ENCODE results near the gene ZNF81. TPM values are rescaled to one million over a fixed set of nuclear protein-coding genes. Genes with fewer than 3 reads are reported as not detected.
"Not testable (repeated sequence)": the region's sequence is repeated elsewhere in the genome, so short reads cannot be mapped to it uniquely, and the experiment has no call there.

Gene ZNF81
- total and polyA plus RNA-seq, 4 donors: 5.6 to 13.1 (median 8.4) TPM

GRCh38 chrX:47940448-47940847 is 103.7 kb downstream of the ZNF81 start:
- H3K4me1 ChIP-seq (ENCODE audit: control insufficient read depth, insufficient read depth, low read length): no peaks in the 10 kb centered on the region
- H3K27ac ChIP-seq (ENCODE audit: low read depth, low read length): no peak overlapping the region
- WGBS (ENCODE audit: insufficient coverage): no CpG with 5 or more reads among the region's 4 CpGs
- H3K36me3 ChIP-seq (ENCODE audit: control insufficient read depth, insufficient read depth, low read length): no peaks in the 10 kb centered on the region
- DNase-seq (ENCODE audit: low read depth in 4 of 6, low spot score in 6 of 6): no peak
- H3K9me3 ChIP-seq (ENCODE audit: control insufficient read depth, insufficient read depth, low read length): no peaks in the 10 kb centered on the region
- H3K4me3 ChIP-seq (ENCODE audit: low read depth, low read length): no peak overlapping the region
- H3K27me3 ChIP-seq (ENCODE audit: control insufficient read depth, insufficient read depth, low read length): no peaks in the 10 kb centered on the region

- Histone ChIP-seq H3K36me3 (ENCODE audit: control insufficient read depth, insufficient read depth, low read length) (no peaks in the 10 kb centered on the region), H3K27ac (ENCODE audit: low read depth, low read length) (no peak overlapping the region), H3K9me3 (ENCODE audit: control insufficient read depth, insufficient read depth, low read length) (no peaks in the 10 kb centered on the region), H3K4me3 (ENCODE audit: low read depth, low read length) (no peak overlapping the region), H3K27me3 (ENCODE audit: control insufficient read depth, insufficient read depth, low read length) (no peaks in the 10 kb centered on the region), H3K4me1 (ENCODE audit: control insufficient read depth, insufficient read depth, low read length) (no peaks in the 10 kb centered on the region)
- no peak for DNase-seq (ENCODE audit: low read depth in 4 of 6, low spot score in 6 of 6)
- WGBS (ENCODE audit: insufficient coverage): 82% methylated on average over 2 of the region's 4 CpGs
These were observed 104.7 kb downstream of the ZNF81 start for GRCh38 chrX:47941423-47941822.

- not testable (repeated sequence) for H3K27ac ChIP-seq (ENCODE audit: low read depth, low read length); H3K4me3 ChIP-seq (ENCODE audit: low read depth, low read length); DNase-seq (ENCODE audit: low read depth in 4 of 6, low spot score in 6 of 6); H3K36me3 ChIP-seq (ENCODE audit: control insufficient read depth, insufficient read depth, low read length); H3K4me1 ChIP-seq (ENCODE audit: control insufficient read depth, insufficient read depth, low read length); H3K27me3 ChIP-seq (ENCODE audit: control insufficient read depth, insufficient read depth, low read length); H3K9me3 ChIP-seq (ENCODE audit: control insufficient read depth, insufficient read depth, low read length)
- 52% methylated on average over 3 of the region's 7 CpGs for WGBS (ENCODE audit: insufficient coverage)
These were observed 118.6 kb downstream of the ZNF81 start for GRCh38 chrX:47955295-47955694.

DNA sequence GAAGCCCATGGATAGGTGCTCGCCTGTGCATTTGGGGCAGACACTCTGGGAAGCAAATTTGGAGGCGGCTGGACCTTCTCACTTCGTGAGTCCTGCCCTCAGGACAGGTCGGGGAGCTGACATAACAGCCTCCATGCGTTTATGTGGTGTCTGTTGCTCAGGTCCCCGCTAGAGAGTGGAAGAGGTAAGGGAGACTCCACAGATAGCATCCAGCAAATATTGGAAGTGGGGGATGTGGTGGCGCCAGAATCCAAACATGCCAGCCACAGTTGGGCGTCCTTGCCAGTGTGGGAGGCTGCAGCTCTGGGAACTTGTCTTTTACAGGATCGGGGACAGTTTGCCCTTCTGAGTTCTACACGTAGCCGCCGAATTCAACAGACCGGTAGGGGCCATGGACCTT is 119.3 kb downstream of the ZNF81 start:
- H3K4me1 ChIP-seq (ENCODE audit: control insufficient read depth, insufficient read depth, low read length): no peaks in the 10 kb centered on the region
- DNase-seq (ENCODE audit: low read depth in 4 of 6, low spot score in 6 of 6): no peak
- no peaks in the 10 kb centered on the region for H3K36me3 ChIP-seq (ENCODE audit: control insufficient read depth, insufficient read depth, low read length)
- no peak overlapping the region for H3K4me3 ChIP-seq (ENCODE audit: low read depth, low read length)
- peaks cover 6% of the 10 kb centered on the region for H3K9me3 ChIP-seq (ENCODE audit: control insufficient read depth, insufficient read depth, low read length)
- H3K27ac ChIP-seq (ENCODE audit: low read depth, low read length): no peak overlapping the region
- WGBS (ENCODE audit: insufficient coverage): 74% methylated on average over 13 of the region's 13 CpGs
- no peaks in the 10 kb centered on the region for H3K27me3 ChIP-seq (ENCODE audit: control insufficient read depth, insufficient read depth, low read length)

GRCh38 chrX:47958206-47958605 is 121.5 kb downstream of the ZNF81 start:
- H3K27ac ChIP-seq (ENCODE audit: low read depth, low read length); H3K4me1 ChIP-seq (ENCODE audit: control insufficient read depth, insufficient read depth, low read length); H3K9me3 ChIP-seq (ENCODE audit: control insufficient read depth, insufficient read depth, low read length); DNase-seq (ENCODE audit: low read depth in 4 of 6, low spot score in 6 of 6); H3K4me3 ChIP-seq (ENCODE audit: low read depth, low read length); H3K27me3 ChIP-seq (ENCODE audit: control insufficient read depth, insufficient read depth, low read length); H3K36me3 ChIP-seq (ENCODE audit: control insufficient read depth, insufficient read depth, low read length): not testable (repeated sequence)
- 80% methylated on average over 1 of the region's 4 CpGs for WGBS (ENCODE audit: insufficient coverage)

- Histone ChIP-seq H3K36me3 (ENCODE audit: control insufficient read depth, insufficient read depth, low read length) (no peaks in the 10 kb centered on the region), H3K4me3 (ENCODE audit: low read depth, low read length) (no peak overlapping the region), H3K27ac (ENCODE audit: low read depth, low read length) (no peak overlapping the region), H3K27me3 (ENCODE audit: control insufficient read depth, insufficient read depth, low read length) (no peaks in the 10 kb centered on the region), H3K4me1 (ENCODE audit: control insufficient read depth, insufficient read depth, low read length) (no peaks in the 10 kb centered on the region), H3K9me3 (ENCODE audit: control insufficient read depth, insufficient read depth, low read length) (no peaks in the 10 kb centered on the region)
- no peak for DNase-seq (ENCODE audit: low read depth in 4 of 6, low spot score in 6 of 6)
- 55% methylated on average over 2 of the region's 4 CpGs for WGBS (ENCODE audit: insufficient coverage)
These were observed 122.2 kb downstream of the ZNF81 start for GRCh38 chrX:47958761-47959342.

- WGBS (ENCODE audit: insufficient coverage): 50% methylated on average over 2 of the region's 2 CpGs
- Histone ChIP-seq H3K36me3 (ENCODE audit: control insufficient read depth, insufficient read depth, low read length) (no peaks in the 10 kb centered on the region), H3K27ac (ENCODE audit: low read depth, low read length) (no peak overlapping the region), H3K27me3 (ENCODE audit: control insufficient read depth, insufficient read depth, low read length) (no peaks in the 10 kb centered on the region), H3K9me3 (ENCODE audit: control insufficient read depth, insufficient read depth, low read length) (peaks cover under 1% of the 10 kb centered on the region), H3K4me1 (ENCODE audit: control insufficient read depth, insufficient read depth, low read length) (no peaks in the 10 kb centered on the region), H3K4me3 (ENCODE audit: low read depth, low read length) (no peak overlapping the region)
- DNase-seq (ENCODE audit: low read depth in 4 of 6, low spot score in 6 of 6): no peak
These were observed 123.7 kb downstream of the ZNF81 start for GRCh38 chrX:47960406-47960805.

- 44% methylated on average over 5 of the region's 6 CpGs for WGBS (ENCODE audit: insufficient coverage)
- not testable (repeated sequence) for DNase-seq (ENCODE audit: low read depth in 4 of 6, low spot score in 6 of 6); H3K9me3 ChIP-seq (ENCODE audit: control insufficient read depth, insufficient read depth, low read length); H3K36me3 ChIP-seq (ENCODE audit: control insufficient read depth, insufficient read depth, low read length); H3K4me1 ChIP-seq (ENCODE audit: control insufficient read depth, insufficient read depth, low read length); H3K4me3 ChIP-seq (ENCODE audit: low read depth, low read length); H3K27me3 ChIP-seq (ENCODE audit: control insufficient read depth, insufficient read depth, low read length); H3K27ac ChIP-seq (ENCODE audit: low read depth, low read length)
These were observed 125.1 kb downstream of the ZNF81 start for GRCh38 chrX:47961830-47962229.

DNA sequence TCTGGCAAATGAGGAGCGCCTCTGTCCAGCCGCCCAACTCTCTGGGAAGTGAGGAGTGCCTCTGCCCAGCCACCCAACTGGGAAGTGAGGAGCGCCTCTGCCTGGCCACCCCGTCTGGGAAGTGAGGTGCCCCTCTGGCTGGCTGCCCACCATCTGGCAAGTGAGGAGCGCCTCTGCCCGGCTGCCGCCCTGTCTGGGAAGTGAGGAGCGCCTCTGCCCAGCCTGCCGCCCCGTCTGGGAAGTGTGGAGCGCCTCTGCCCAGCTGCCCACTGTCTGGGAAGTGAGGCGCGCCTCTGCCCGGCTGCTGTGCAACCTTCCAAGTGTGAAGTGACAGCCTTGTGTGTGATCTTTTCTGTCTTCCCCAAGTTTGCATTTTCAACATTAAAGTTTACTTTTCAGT is 128.8 kb downstream of the ZNF81 start:
- WGBS (ENCODE audit: insufficient coverage): 82% methylated on average over 10 of the region's 14 CpGs
- not testable (repeated sequence) for H3K9me3 ChIP-seq (ENCODE audit: control insufficient read depth, insufficient read depth, low read length)

More for the DNA sequence above, 128.8 kb downstream of the ZNF81 start:
- DNase-seq (ENCODE audit: low read depth in 4 of 6, low spot score in 6 of 6); H3K27ac ChIP-seq (ENCODE audit: low read depth, low read length); H3K4me1 ChIP-seq (ENCODE audit: control insufficient read depth, insufficient read depth, low read length); H3K36me3 ChIP-seq (ENCODE audit: control insufficient read depth, insufficient read depth, low read length); H3K27me3 ChIP-seq (ENCODE audit: control insufficient read depth, insufficient read depth, low read length); H3K4me3 ChIP-seq (ENCODE audit: low read depth, low read length): not testable (repeated sequence)

Data from spinal cord (tissue), 10 donors.